ENCODE results near the gene PGP. TPM values are rescaled to one million over a fixed set of nuclear protein-coding genes. Genes with fewer than 3 reads are reported as not detected.
A peak's percentile ranks its signal among the peaks of the same experiment; 100 is the strongest.

The PGP gene
- total and polyA plus RNA-seq, 2 of the 4 experiments (the other 2 are of a cell fraction), result 4.1 to 9.4 TPM

DNA sequence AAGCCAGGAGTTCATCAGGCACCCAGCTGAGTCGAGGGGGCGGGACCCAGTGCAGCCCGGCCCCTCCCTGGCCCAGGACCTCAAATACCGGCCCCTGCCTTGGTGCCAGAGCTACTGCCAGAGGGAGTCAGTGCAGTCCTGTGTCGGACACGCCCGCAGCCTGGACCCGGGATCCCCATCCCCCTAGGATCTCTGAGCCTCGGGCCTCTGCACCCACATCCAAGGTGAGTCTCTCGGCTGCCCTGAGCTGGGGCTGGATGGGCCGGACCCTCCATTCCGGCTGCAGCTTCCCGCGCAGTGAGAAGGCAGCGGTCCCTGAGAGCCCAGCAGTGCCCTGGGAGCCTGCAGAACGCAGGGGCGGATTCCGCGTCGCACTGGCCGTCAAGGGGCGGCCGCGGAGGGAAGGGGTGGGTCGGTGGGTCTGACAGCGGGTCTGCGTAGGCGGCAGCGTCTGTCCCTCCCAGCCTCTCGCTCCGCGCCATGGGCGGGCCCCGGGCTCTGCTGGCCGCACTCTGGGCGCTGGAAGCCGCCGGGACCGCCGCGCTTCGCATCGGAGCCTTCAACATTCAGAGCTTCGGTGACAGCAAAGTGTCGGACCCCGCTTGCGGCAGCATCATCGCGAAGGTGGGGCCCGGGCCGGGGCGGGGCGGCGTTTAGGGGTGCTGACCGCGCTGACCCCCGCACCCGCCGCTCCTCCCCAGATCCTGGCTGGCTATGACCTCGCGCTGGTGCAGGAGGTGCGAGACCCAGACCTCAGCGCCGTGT, 21.9 kb upstream of the PGP start, which contains the start of gene DNASE1L2:
Gene DNASE1L2, plus strand, starts transcription at position 108 of the 765 bp plus-strand sequence. Its CDS starts 373 bp downstream, at position 481.
- H2BK20ac ChIP-seq (ENCODE audit: low read depth, low read length), result no peak within 1 kb of the TSS
- no peaks in the 10 kb centered on the region for H3K79me1 ChIP-seq (ENCODE audit: low read depth in 1 of 2, low read length in 2 of 2)
- H3K36me3 ChIP-seq (ENCODE audit: control insufficient read depth, insufficient read depth, low read length), result peaks cover 41% of the 10 kb centered on the region
- no peak within 1 kb of the TSS for H3K9ac ChIP-seq (ENCODE audit: low read depth, low read length)
- ChIA-PET CTCF (interaction anchor here (0.6 to 1.2 kb wide), 2 partner anchors 11 to 85 kb away, joined by 3 to 4 read pairs; no protein-coding TSS in a partner anchor), POLR2A (ENCODE audit: unreplicated experiment) (no interaction called here)
- no peak within 1 kb of the TSS for H3K4ac ChIP-seq (ENCODE audit: low read depth, low read length)
- intact Hi-C loops (cut with micrococcal nuclease) (no loop called here), in situ Hi-C loops (cut with MboI; ENCODE audit: low sequenced_read_pairs) (no loop called here), dilution Hi-C loops (cut with HindIII; ENCODE audit: low sequenced_read_pairs, unreplicated experiment) (no loop called here)
- H2BK5ac ChIP-seq (ENCODE audit: low read depth, low read length, poor library complexity, severe bottlenecking), result no peak within 1 kb of the TSS
- DNase-seq (no peak), ATAC-seq (ENCODE audit: low read depth) (peak; percentile 66)
- no peak within 1 kb of the TSS for H3K56ac ChIP-seq (ENCODE audit: extremely low read depth, insufficient read depth, low read length)
- peak within 1 kb of the TSS; percentile 65 for H2AK9ac ChIP-seq (replicated peaks; ENCODE audit: low read depth, low read length, poor library complexity)
- peaks cover 9% of the 10 kb centered on the region for H3K27me3 ChIP-seq (ENCODE audit: control insufficient read depth, insufficient read depth, low read length)
- H3K4me3 ChIP-seq (ENCODE audit: insufficient read depth, low read depth, low read length), result peak within 1 kb of the TSS; percentile 6
- TF ChIP-seq BHLHE40 (IDR thresholded peaks at IDR 0.05; ENCODE audit: low read depth, low read length), result no peak
- TF ChIP-seq CHD1 (IDR thresholded peaks at IDR 0.05; ENCODE audit: low read depth, low read length), result no peak
- TF ChIP-seq, protein P1, sequence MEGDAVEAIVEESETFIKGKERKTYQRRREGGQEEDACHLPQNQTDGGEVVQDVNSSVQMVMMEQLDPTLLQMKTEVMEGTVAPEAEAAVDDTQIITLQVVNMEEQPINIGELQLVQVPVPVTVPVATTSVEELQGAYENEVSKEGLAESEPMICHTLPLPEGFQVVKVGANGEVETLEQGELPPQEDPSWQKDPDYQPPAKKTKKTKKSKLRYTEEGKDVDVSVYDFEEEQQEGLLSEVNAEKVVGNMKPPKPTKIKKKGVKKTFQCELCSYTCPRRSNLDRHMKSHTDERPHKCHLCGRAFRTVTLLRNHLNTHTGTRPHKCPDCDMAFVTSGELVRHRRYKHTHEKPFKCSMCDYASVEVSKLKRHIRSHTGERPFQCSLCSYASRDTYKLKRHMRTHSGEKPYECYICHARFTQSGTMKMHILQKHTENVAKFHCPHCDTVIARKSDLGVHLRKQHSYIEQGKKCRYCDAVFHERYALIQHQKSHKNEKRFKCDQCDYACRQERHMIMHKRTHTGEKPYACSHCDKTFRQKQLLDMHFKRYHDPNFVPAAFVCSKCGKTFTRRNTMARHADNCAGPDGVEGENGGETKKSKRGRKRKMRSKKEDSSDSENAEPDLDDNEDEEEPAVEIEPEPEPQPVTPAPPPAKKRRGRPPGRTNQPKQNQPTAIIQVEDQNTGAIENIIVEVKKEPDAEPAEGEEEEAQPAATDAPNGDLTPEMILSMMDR (conservative IDR thresholded peaks at IDR 0.05; ENCODE audit: low read depth, low read length), result no peak
- TF ChIP-seq, protein P2, sequence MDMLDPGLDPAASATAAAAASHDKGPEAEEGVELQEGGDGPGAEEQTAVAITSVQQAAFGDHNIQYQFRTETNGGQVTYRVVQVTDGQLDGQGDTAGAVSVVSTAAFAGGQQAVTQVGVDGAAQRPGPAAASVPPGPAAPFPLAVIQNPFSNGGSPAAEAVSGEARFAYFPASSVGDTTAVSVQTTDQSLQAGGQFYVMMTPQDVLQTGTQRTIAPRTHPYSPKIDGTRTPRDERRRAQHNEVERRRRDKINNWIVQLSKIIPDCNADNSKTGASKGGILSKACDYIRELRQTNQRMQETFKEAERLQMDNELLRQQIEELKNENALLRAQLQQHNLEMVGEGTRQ (IDR thresholded peaks at IDR 0.05; ENCODE audit: low read depth, low read length), result no peak
- TF ChIP-seq MAZ (IDR thresholded peaks at IDR 0.05; ENCODE audit: borderline replicate concordance, low read depth, low read length), result no peak
- no peak for TF ChIP-seq RFX5 (IDR thresholded peaks at IDR 0.05; ENCODE audit: low read depth, low read length)
- TF ChIP-seq, protein P3, sequence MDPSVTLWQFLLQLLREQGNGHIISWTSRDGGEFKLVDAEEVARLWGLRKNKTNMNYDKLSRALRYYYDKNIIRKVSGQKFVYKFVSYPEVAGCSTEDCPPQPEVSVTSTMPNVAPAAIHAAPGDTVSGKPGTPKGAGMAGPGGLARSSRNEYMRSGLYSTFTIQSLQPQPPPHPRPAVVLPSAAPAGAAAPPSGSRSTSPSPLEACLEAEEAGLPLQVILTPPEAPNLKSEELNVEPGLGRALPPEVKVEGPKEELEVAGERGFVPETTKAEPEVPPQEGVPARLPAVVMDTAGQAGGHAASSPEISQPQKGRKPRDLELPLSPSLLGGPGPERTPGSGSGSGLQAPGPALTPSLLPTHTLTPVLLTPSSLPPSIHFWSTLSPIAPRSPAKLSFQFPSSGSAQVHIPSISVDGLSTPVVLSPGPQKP (IDR thresholded peaks at IDR 0.05; ENCODE audit: borderline replicate concordance, low read depth, low read length), result no peak
- no peak for TF ChIP-seq RAD21 (IDR thresholded peaks at IDR 0.05; ENCODE audit: low read length)
- no peak for TF ChIP-seq MAFK (IDR thresholded peaks at IDR 0.05; ENCODE audit: low read depth, low read length)
- TF ChIP-seq MXI1 (IDR thresholded peaks at IDR 0.05; ENCODE audit: borderline replicate concordance, low read depth, low read length), result no peak
- no peak for TF ChIP-seq NFE2L2 (IDR thresholded peaks at IDR 0.05; ENCODE audit: low read depth, low read length)
- TF ChIP-seq FOS (IDR thresholded peaks at IDR 0.05; ENCODE audit: low read depth, low read length), result no peak
- TF ChIP-seq POLR2A (IDR thresholded peaks at IDR 0.05; ENCODE audit: low read depth, low read length), result no peak
- no peak for TF ChIP-seq RCOR1 (IDR thresholded peaks at IDR 0.05; ENCODE audit: insufficient replicate concordance, low read length)
- no peak for TF ChIP-seq CEBPB (IDR thresholded peaks at IDR 0.05; ENCODE audit: low read depth, low read length)
- H3K27ac ChIP-seq (ENCODE audit: insufficient read depth, low read length), result no peak within 1 kb of the TSS
- H3K9me3 ChIP-seq (ENCODE audit: control insufficient read depth, insufficient read depth, low read length), result no peaks in the 10 kb centered on the region
- no peak within 1 kb of the TSS for H3K14ac ChIP-seq (replicated peaks; ENCODE audit: low read depth, low read length)
- peak within 1 kb of the TSS; percentile 81 for H2AFZ ChIP-seq (replicated peaks; ENCODE audit: low read length, poor library complexity)
- H2AK5ac ChIP-seq (ENCODE audit: low read depth, low read length), result no peak within 1 kb of the TSS
- peaks cover 14% of the 10 kb centered on the region for H4K20me1 ChIP-seq (ENCODE audit: insufficient read depth, low read length)
- BruUV-seq (replicated peaks), result no TSS peak
- H4K5ac ChIP-seq (ENCODE audit: low read depth, low read length), result no peak within 1 kb of the TSS
- H2BK120ac ChIP-seq (ENCODE audit: low read depth, low read length), result no peak within 1 kb of the TSS
- H3K9me1 ChIP-seq (ENCODE audit: insufficient read depth, low read length), result no peaks in the 10 kb centered on the region
- H4K8ac ChIP-seq (ENCODE audit: low read depth in 2 of 2, low read length in 2 of 2), result no peak within 1 kb of the TSS
- H3K23ac ChIP-seq (ENCODE audit: low read depth, low read length), result no peak within 1 kb of the TSS
- H3K4me2 ChIP-seq (ENCODE audit: low read depth, low read length), result peak within 1 kb of the TSS; percentile 68
- peaks cover 5% of the 10 kb centered on the region; the same call in 1 of the 2 replicates for H3K4me1 ChIP-seq (ENCODE audit: control insufficient read depth, insufficient read depth, low read length)
- H3K18ac ChIP-seq (ENCODE audit: low read depth, low read length), result no peak within 1 kb of the TSS
- no peak within 1 kb of the TSS for H2BK15ac ChIP-seq (ENCODE audit: low read depth, low read length)
- H4K91ac ChIP-seq (ENCODE audit: insufficient read depth, low read depth, low read length), result no peak within 1 kb of the TSS
- WGBS, 2 experiments (ENCODE audit: extremely low coverage in 2 of 2, insufficient read length in 1 of 2), result 9% methylated on average over 48 of the region's 64 CpGs; no CpG with 5 or more reads in 1 of the 2 experiments
